HFFc6 (cell line): ENCODE measurements around the gene PPWD1. TPM values are rescaled to one million over a fixed set of nuclear protein-coding genes. Genes with fewer than 3 reads are reported as not detected.

ENCODE experiments used
- DNase-seq: peaks from one replicate; pipeline ENCODE4 v3.0.0-alpha.2; 2018
- H3K27ac Mint-ChIP-seq: 2 replicates; pipeline ENCODE4 v1.8.0; 2020; ENCODE audit warnings: mild to moderate bottlenecking, mixed read lengths
- H3K27me3 Mint-ChIP-seq: 2 replicates; pipeline ENCODE4 v1.8.0; 2021; ENCODE audit warnings: mild to moderate bottlenecking, moderate library complexity, mixed read lengths; ENCODE audit not compliant: insufficient read depth
- H3K36me3 Mint-ChIP-seq: 2 replicates; pipeline ENCODE4 v1.8.0; 2021; ENCODE audit warnings: low read depth, mixed read lengths
- H3K4me1 Mint-ChIP-seq: 2 replicates; pipeline ENCODE4 v1.8.0; 2020; ENCODE audit warnings: low read depth, mixed read lengths
- H3K4me3 Mint-ChIP-seq: 2 replicates; pipeline ENCODE4 v1.8.0; 2020; ENCODE audit warnings: mild to moderate bottlenecking, moderate library complexity, mixed read lengths
- H3K9me3 Mint-ChIP-seq: 2 replicates; pipeline ENCODE4 v1.8.0; 2020; ENCODE audit warnings: mild to moderate bottlenecking, mixed read lengths
- CTCF ChIP-seq: fragments of 200-600 bp; sonication (generic); IDR thresholded peaks from 2 replicates; pipeline ENCODE4 v1.5.0; 2021; ENCODE audit warnings: antibody characterized with exemption, mild to moderate bottlenecking
- long read RNA-seq: library from polyadenylated mRNA; unstranded; transcript quantifications from one replicate; pipeline ENCODE4 v2.0.0, GENCODE V29; 2019
- total RNA-seq, 6 experiments: library from RNA; stranded (reverse); fragmentation: NEBNext Ultra II Directional; extraction: Animal tissue kit (Norgen Biotek cat#: 25700); gene quantifications; 2 replicates in 1 of 6; 3 replicates in 5 of 6; pipeline ENCODE4 v1.2.3, GENCODE V29; 2021

Gene PPWD1
- 10 to 100 TPM; 17.1 to 24.0 (median 22.1) TPM for total RNA-seq
- long read RNA-seq, transcript PPWD1-201 (11 exons, 2,166 nt) = major isoform, 24 of 33 reads
- long read RNA-seq, partial matches to known transcripts = 4 of 33 reads
- long read RNA-seq, other reads (novel, unspliced or antisense) = 5 of 33 reads

- peak; percentile 95 for DNase-seq
- TF ChIP-seq CTCF = no peak
- H3K27me3 Mint-ChIP-seq = peaks cover 2% of the 10 kb centered on the region
- H3K9me3 Mint-ChIP-seq = no peaks in the 10 kb centered on the region
- peaks cover 22% of the 10 kb centered on the region for H3K36me3 Mint-ChIP-seq
- H3K4me3 Mint-ChIP-seq = peak within 1 kb of the TSS; percentile 97
- peak within 1 kb of the TSS; percentile 97 for H3K27ac Mint-ChIP-seq
- H3K4me1 Mint-ChIP-seq = peaks cover 55% of the 10 kb centered on the region
Measured at GRCh38 chr5:65562731-65563701, at the start of gene PPWD1, which contains the start of gene CENPK. Gene PPWD1 (plus strand): TSS chr5:65563296. CDS start chr5:65563311, 15 bp downstream. Gene CENPK (minus strand): TSS chr5:65563168. CDS start chr5:65554907, 8,261 bp downstream.

- no peaks in the 10 kb centered on the region for H3K27me3 Mint-ChIP-seq
- no peaks in the 10 kb centered on the region for H3K4me1 Mint-ChIP-seq
- no peak overlapping the region for H3K4me3 Mint-ChIP-seq
- no peak overlapping the region for H3K27ac Mint-ChIP-seq
- H3K36me3 Mint-ChIP-seq = no peaks in the 10 kb centered on the region; the same call in 1 of the 2 replicates
- no peak for TF ChIP-seq CTCF
- no peak for DNase-seq
- no peaks in the 10 kb centered on the region for H3K9me3 Mint-ChIP-seq
Measured at GRCh38 chr5:65525726-65526125, 37.4 kb upstream of the PPWD1 start.

- Mint-ChIP-seq H3K27ac (no peak overlapping the region), H3K4me1 (no peaks in the 10 kb centered on the region), H3K4me3 (no peak overlapping the region), H3K27me3 (no peaks in the 10 kb centered on the region), H3K9me3 (no peaks in the 10 kb centered on the region), H3K36me3 (no peaks in the 10 kb centered on the region; the same call in 1 of the 2 replicates)
- DNase-seq = no peak
- no peak for TF ChIP-seq CTCF
Measured at GRCh38 chr5:65530904-65531303, 32.2 kb upstream of the PPWD1 start.

- no peaks in the 10 kb centered on the region for H3K4me1 Mint-ChIP-seq
- no peak for TF ChIP-seq CTCF
- no peak for DNase-seq
- H3K4me3 Mint-ChIP-seq = no peak overlapping the region
- no peaks in the 10 kb centered on the region for H3K27me3 Mint-ChIP-seq
- no peaks in the 10 kb centered on the region; the same call in 1 of the 2 replicates for H3K36me3 Mint-ChIP-seq
- no peaks in the 10 kb centered on the region for H3K9me3 Mint-ChIP-seq
- H3K27ac Mint-ChIP-seq = no peak overlapping the region
Measured at GRCh38 chr5:65535529-65535987, 27.5 kb upstream of the PPWD1 start.

- no peak for TF ChIP-seq CTCF
- Mint-ChIP-seq H3K9me3 (no peaks in the 10 kb centered on the region), H3K27ac (no peak overlapping the region), H3K27me3 (no peaks in the 10 kb centered on the region), H3K36me3 (peaks cover 18% of the 10 kb centered on the region; the same call in 1 of the 2 replicates), H3K4me1 (no peaks in the 10 kb centered on the region), H3K4me3 (no peak overlapping the region)
- DNase-seq = no peak
Measured at GRCh38 chr5:65539827-65540226, 23.3 kb upstream of the PPWD1 start.
